Measurements from ENCODE around the gene FBXO7. TPM values are rescaled to one million over a fixed set of nuclear protein-coding genes. Genes with fewer than 3 reads are reported as not detected.

The FBXO7 gene
- total RNA-seq (2014; rRNA removed; shearing (Covaris generic)): 65.3 and 73.4 TPM in 2 replicates

DNA sequence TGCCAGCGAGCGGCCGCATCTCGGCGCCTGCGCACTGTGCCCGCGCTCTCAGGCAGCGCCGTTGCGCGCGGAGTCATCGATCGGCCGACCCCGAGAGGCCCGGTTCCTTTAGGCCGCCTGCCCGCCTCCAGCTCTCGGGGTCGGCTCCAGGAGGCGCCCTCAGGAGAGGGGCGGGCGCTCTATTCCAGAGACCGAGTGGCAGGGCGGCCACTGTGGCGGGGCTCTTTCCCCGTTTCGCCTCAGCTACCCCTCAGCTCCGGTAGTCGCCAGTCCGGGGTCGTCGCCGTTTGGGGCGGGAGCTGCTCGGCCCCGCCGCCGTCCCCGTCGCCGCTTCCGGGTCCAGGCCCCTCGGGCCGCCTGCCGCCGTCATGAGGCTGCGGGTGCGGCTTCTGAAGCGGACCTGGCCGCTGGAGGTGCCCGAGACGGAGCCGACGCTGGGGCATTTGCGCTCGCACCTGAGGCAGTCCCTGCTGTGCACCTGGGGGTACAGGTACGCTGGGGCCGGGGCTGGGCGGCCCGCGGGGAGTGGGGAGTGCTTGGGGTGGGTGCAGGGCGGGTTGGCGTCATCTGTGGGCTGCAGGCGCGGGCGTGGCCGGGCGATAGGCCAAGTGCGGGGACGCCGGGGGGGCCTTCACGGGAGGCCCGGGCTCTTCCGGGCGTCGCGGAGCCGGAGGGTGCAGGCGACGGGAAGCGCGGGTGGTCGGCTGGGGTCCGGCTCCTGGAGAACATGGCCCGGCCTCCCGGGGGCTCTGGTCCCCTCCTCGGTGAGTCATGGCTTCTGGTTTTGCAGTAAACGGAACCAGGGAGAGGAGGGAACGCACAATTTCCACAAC is at the start of gene FBXO7:
Gene FBXO7 (plus strand): TSS at position 177 of the 833 bp plus-strand sequence. CDS start 192 bp downstream, at position 369.

Other genes starting within 250 kb of the FBXO7 start
- 0.05 TPM in 1 of 2 replicates, not detected in the other for gene SLC5A4, start 219.5 kb upstream of the FBXO7 start, total RNA-seq (2014; rRNA removed; shearing (Covaris generic))
- not detected in 2 replicates for gene RFPL3, start 116.9 kb upstream of the FBXO7 start, total RNA-seq (2014; rRNA removed; shearing (Covaris generic))
- 64.3 and 75.3 TPM in 2 replicates for gene RTCB, start 62.6 kb upstream of the FBXO7 start, total RNA-seq (2014; rRNA removed; shearing (Covaris generic))
- gene BPIFC, start 10.4 kb upstream of the FBXO7 start, total RNA-seq (2014; rRNA removed; shearing (Covaris generic)): not detected in 2 replicates

Measured in A375 (cell line).